GM18868 (cell line): ENCODE results near the gene PLEKHA3.
"Not testable (repeated sequence)": the region's sequence is repeated elsewhere in the genome, so short reads cannot be mapped to it uniquely, and the experiment has no call there.

Source experiments
- ATAC-seq: cut with Tn5 transposase; IDR thresholded peaks from one replicate; pipeline ENCODE4 v1.9.1; 2021; ENCODE audit warnings: mild to moderate bottlenecking, moderate library complexity; ENCODE audit not compliant: unreplicated experiment

PLEKHA3 gene

GRCh38 chr2:178480227-178481181, at the start of gene PLEKHA3:
Gene PLEKHA3 (plus strand): TSS chr2:178480457. CDS start chr2:178480870, 413 bp downstream.
- ATAC-seq = peak; percentile 70

- no peak for ATAC-seq
Measured at GRCh38 chr2:178436662-178437061, 43.6 kb upstream of the PLEKHA3 start.

GRCh38 chr2:178441426-178441825, 38.8 kb upstream of the PLEKHA3 start:
- ATAC-seq = no peak

GRCh38 chr2:178448968-178449661, 31.1 kb upstream of the PLEKHA3 start:
- peak; percentile 8 for ATAC-seq

DNA sequence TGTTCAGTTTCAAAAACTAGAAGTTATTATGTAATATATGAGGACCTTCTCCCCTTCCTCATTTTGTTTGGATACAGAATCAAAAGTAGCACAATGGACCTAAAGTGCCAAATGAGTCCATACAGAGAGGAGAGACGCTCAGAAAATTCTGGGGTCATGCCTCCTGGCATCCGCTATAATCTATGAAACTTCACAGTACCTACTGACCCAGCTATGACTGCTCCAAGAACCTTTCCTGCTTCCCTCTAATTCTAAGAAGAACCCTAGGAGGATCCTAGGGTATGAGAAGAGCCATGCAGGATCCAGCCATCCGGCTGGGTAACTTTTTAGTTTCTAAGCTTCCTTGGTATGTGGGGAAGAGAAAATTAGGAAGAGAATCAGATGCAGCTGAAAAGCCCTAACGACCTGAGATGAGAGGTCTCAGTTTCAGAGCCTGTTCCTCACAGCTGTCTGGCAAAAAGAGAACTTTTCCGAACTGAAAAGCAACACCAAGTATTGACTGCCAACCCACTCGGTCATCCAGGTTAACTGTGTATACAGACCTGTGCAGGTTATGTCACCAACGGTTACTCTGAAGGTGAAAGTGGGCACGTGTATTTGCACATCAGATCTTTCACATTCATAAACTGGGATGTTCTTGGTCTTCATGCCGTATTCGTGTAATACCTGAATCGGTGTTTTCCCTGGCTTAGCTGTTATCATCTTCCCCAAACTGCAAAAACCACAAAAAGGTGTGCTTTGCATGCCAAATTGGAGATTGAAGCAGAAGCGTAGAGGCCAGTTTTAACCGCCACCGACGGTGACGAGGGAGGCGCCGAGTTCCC, 30.3 kb upstream of the PLEKHA3 start:
- ATAC-seq = no peak

- ATAC-seq = peak; percentile 39
Measured at GRCh38 chr2:178450524-178450773, 29.8 kb upstream of the PLEKHA3 start.

- peak; percentile 78 for ATAC-seq
Measured at GRCh38 chr2:178450774-178451525, 29.3 kb upstream of the PLEKHA3 start, which contains the start of the genes PJVK and PRKRA. Gene PJVK (plus strand): TSS chr2:178451378. CDS start chr2:178453410, 2,032 bp downstream. Gene PRKRA (minus strand): TSS chr2:178451175. CDS start chr2:178451030, 145 bp downstream.

GRCh38 chr2:178452334-178452733, 27.9 kb upstream of the PLEKHA3 start:
- ATAC-seq = no peak

GRCh38 chr2:178452870-178453269, 27.4 kb upstream of the PLEKHA3 start:
- ATAC-seq = no peak

DNA sequence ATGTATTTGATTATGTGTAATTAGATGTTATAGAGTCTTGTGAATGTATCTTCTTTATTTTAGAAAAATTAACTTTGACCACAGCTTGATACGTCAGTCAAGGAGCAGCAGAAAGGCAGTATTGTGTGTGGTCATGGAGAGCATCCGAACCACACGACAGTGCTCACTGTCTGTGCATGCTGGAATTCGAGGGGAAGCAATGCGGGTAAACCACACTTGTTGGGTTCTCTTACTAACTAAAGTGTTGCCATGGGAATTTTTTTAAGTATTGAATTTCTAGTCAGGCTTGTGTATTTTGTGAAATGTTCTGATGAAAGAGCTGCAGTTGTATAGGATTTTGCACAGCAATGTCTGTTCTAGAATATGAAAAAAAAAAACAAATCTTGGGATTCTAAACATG, 24.3 kb upstream of the PLEKHA3 start:
- ATAC-seq = no peak

GRCh38 chr2:178457390-178457886, 22.8 kb upstream of the PLEKHA3 start:
- no peak for ATAC-seq

DNA sequence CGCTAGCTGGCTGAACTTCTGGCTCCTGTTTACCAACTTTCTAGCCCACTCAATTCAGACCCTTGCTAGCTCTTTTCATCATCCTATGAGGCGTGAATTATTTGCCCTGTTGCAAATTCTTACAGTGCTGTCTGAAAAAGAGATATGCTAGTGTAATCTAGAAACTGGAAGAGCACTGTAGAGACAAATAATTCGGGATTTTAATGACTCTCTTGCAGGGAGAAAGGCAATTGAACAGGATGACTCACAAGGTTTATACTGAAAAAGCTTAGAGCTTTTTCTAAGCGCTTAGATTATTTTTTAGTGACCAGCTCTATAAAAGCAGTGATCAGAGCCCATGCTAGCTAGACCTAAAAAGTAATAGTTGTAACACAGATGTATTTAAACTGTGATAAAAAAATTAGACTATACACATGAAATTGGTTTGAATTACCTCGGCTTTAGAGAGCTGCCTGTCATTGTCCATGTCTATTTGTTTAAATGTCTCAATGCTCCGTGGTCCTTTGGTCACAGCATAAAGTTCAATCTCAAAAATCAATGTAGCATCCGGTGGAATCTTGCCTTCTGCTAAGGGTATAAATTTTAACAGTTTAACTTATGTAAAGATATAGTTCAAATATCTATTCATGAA, 10.9 kb upstream of the PLEKHA3 start:
- no peak for ATAC-seq

- ATAC-seq = not testable (repeated sequence)
Measured at GRCh38 chr2:178471313-178471712, 8.9 kb upstream of the PLEKHA3 start.

DNA sequence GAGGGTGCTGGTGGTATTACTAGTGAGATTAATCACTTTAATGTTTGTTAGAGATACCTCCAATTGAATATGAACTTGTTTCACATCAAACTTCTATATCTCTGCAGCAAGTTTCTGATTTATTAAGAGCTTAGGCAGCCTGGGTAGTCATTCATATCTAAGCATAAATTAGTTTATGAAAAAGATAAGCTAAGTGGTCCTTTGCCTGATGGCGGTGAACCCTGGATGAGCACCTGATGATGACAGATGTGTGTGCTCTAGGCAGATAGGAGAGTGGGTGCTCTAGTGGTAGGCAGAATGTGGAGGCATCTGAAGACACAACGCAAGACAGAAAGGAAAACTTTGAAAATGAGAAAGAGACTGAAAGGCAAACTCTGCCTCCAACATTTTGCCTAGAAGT, 6.9 kb upstream of the PLEKHA3 start:
- no peak for ATAC-seq

GRCh38 chr2:178473931-178474330, 6.3 kb upstream of the PLEKHA3 start:
- ATAC-seq = no peak

DNA sequence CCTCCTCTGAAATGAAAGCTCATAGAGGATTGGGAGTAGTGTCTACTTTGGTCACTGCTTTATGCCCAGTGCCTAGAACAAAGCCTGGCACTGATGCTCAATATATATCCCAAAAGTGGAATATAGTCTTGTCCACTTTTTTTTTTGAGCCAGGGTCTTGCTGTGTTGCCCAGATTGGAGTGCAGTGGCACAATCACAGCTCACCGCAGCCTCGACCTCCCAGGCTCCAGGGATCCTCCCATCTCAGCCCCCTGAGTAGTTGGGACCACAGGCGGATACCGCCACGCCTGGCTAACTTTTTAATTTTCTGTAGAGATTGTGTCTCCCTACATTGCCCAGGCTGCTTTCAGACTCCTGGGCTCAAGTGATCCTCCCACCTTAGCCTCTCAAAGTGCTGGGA, 5.7 kb upstream of the PLEKHA3 start:
- ATAC-seq = no peak

DNA sequence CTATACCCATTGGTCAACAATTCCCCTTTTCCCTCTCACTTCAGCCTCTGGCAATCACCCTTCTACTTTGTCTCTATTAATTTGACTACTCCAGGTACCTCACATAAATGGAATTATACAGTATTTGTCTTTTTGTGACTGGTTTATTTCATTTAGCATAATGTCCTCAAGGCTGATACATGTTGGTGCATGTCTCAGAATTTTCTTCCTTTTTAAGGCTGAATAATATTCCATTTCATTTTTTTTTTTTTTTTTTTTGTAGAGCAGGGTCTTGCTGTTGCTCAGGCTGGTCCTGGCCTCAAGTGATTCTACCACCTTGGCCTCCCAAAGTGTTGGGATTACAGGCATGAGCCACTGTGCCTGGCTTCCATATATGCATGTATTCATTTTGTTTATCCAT, 3.8 kb upstream of the PLEKHA3 start:
- no peak for ATAC-seq

- ATAC-seq = no peak
Measured at GRCh38 chr2:178477443-178478129, 2.7 kb upstream of the PLEKHA3 start.

DNA sequence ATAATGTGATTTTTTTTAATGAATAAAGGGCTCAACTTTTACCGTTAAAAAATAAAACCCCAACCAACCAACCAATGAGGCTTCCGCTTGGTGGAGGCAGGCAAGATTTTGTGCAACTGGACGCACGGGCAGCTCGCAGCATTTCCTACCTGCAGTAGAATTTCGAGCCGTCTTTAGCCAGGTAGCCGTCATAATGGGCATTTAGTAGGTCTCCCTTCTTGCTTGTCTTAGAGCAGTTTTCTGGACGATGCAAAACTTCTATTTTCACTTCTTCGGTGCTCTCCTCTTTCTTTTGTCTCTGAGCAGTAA, 2.2 kb upstream of the PLEKHA3 start:
- no peak for ATAC-seq
